Tibial nerve (tissue), 3 donors: ENCODE data around the gene GLIS2.

Experiments used
- POLR2A ChIP-seq, 2 donors: fragments of 450-650 bp; IDR thresholded peaks; one replicate each; pipeline ENCODE4 v1.6.1; 2017; ENCODE audit warnings: antibody characterized with exemption in 2 of 2, mild to moderate bottlenecking in 2 of 2, moderate library complexity in 2 of 2
- TF ChIP-seq, protein P1 (sequence below), 5 experiments: fragments of 200-600 bp in 3 of 5; fragments of 450-650 bp in 2 of 5; sonication (generic) in 3 of 5; IDR thresholded peaks; one replicate each; pipeline ENCODE4 v1.5.1; 2016 to 2019; ENCODE audit warnings: antibody characterized with exemption in 5 of 5, mild to moderate bottlenecking in 3 of 5, moderate library complexity in 2 of 5

- TF ChIP-seq, protein P1, sequence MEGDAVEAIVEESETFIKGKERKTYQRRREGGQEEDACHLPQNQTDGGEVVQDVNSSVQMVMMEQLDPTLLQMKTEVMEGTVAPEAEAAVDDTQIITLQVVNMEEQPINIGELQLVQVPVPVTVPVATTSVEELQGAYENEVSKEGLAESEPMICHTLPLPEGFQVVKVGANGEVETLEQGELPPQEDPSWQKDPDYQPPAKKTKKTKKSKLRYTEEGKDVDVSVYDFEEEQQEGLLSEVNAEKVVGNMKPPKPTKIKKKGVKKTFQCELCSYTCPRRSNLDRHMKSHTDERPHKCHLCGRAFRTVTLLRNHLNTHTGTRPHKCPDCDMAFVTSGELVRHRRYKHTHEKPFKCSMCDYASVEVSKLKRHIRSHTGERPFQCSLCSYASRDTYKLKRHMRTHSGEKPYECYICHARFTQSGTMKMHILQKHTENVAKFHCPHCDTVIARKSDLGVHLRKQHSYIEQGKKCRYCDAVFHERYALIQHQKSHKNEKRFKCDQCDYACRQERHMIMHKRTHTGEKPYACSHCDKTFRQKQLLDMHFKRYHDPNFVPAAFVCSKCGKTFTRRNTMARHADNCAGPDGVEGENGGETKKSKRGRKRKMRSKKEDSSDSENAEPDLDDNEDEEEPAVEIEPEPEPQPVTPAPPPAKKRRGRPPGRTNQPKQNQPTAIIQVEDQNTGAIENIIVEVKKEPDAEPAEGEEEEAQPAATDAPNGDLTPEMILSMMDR (IDR thresholded peaks at IDR 0.05) = no peak
- no peak for TF ChIP-seq POLR2A (IDR thresholded peaks at IDR 0.05)
These were observed 57.6 kb downstream of the GLIS2 start for GRCh38 chr16:4373356-4373908.
